ENCODE data around the gene CPLANE1.
"Not testable (repeated sequence)": the region's sequence is repeated elsewhere in the genome, so short reads cannot be mapped to it uniquely, and the experiment has no call there.

The CPLANE1 gene

GRCh38 chr5:37170856-37171255 lies 78.3 kb downstream of the CPLANE1 start:
- peaks cover 17% of the 10 kb centered on the region for H3K36me3 ChIP-seq (ENCODE audit: control insufficient read depth, low read depth, low read length)
- H3K4me3 ChIP-seq (ENCODE audit: low read length): no peak overlapping the region
- H3K27ac ChIP-seq (ENCODE audit: low read length): no peak overlapping the region

DNA sequence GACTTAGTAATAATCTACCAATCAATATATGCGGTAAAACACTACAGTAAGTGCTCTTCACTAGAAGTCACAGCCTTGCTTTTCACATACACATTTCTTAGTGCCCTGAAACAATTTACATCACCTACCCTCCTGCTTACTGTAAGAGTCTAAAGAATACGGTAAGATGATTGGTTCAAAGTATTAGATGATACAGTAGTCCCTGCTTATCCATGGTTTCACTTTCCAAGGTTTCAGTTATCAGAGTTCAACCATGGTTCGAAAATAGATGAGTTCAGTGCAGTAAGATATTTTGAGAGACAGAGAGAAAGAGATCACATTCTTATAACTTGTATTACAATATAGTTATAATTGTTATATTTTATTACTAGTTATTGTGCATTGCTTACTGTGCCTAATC lies 83.0 kb downstream of the CPLANE1 start:
- no peak overlapping the region for H3K4me3 ChIP-seq (ENCODE audit: low read length)
- no peaks in the 10 kb centered on the region for H3K4me1 ChIP-seq (ENCODE audit: control insufficient read depth, low read depth, low read length)
- H3K9ac ChIP-seq (ENCODE audit: low read length): no peak overlapping the region
- no peaks in the 10 kb centered on the region for H3K27me3 ChIP-seq (ENCODE audit: control insufficient read depth, insufficient read depth, low read length)
- peaks cover 9% of the 10 kb centered on the region for H3K36me3 ChIP-seq (ENCODE audit: control insufficient read depth, low read depth, low read length)
- H3K9me3 ChIP-seq (ENCODE audit: control insufficient read depth, low read depth, low read length): no peaks in the 10 kb centered on the region
- H3K27ac ChIP-seq (ENCODE audit: low read length): no peak overlapping the region

More at GRCh38 chr5:37170856-37171255, 78.3 kb downstream of the CPLANE1 start:
- Histone ChIP-seq H3K9me3 (ENCODE audit: control insufficient read depth, low read depth, low read length) (no peaks in the 10 kb centered on the region), H3K9ac (ENCODE audit: low read length) (no peak overlapping the region), H3K4me1 (ENCODE audit: control insufficient read depth, low read depth, low read length) (no peaks in the 10 kb centered on the region), H3K27me3 (ENCODE audit: control insufficient read depth, insufficient read depth, low read length) (no peaks in the 10 kb centered on the region)

GRCh38 chr5:37165761-37166160 lies 83.4 kb downstream of the CPLANE1 start:
- Histone ChIP-seq H3K27me3 (ENCODE audit: control insufficient read depth, insufficient read depth, low read length) (no peaks in the 10 kb centered on the region), H3K9me3 (ENCODE audit: control insufficient read depth, low read depth, low read length) (no peaks in the 10 kb centered on the region), H3K4me1 (ENCODE audit: control insufficient read depth, low read depth, low read length) (no peaks in the 10 kb centered on the region), H3K36me3 (ENCODE audit: control insufficient read depth, low read depth, low read length) (peaks cover 5% of the 10 kb centered on the region), H3K9ac (ENCODE audit: low read length) (no peak overlapping the region), H3K27ac (ENCODE audit: low read length) (no peak overlapping the region), H3K4me3 (ENCODE audit: low read length) (no peak overlapping the region)

- Histone ChIP-seq H3K9me3 (ENCODE audit: control insufficient read depth, low read depth, low read length) (no peaks in the 10 kb centered on the region), H3K27me3 (ENCODE audit: control insufficient read depth, insufficient read depth, low read length) (no peaks in the 10 kb centered on the region), H3K4me3 (ENCODE audit: low read length) (no peak overlapping the region), H3K36me3 (ENCODE audit: control insufficient read depth, low read depth, low read length) (no peaks in the 10 kb centered on the region), H3K27ac (ENCODE audit: low read length) (no peak overlapping the region), H3K9ac (ENCODE audit: low read length) (no peak overlapping the region), H3K4me1 (ENCODE audit: control insufficient read depth, low read depth, low read length) (no peaks in the 10 kb centered on the region)
These were observed 95.5 kb downstream of the CPLANE1 start for GRCh38 chr5:37153661-37154060.

DNA sequence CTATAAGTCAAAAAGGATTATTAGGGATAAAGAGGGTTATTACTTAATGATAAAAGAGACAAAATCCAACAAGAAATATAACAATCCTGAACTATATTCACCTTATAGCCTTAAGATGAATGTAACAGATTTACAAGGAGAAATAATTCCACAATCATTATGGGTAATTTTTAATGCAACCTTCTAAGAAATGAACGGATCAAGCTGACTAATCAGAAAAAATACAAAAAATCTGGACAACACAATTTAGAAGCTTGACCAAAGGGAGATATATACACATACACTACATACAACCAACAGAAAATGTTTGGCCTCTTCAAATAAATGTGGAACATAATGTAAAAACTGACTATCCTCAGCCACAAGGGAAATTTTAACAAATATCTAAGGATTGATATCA lies 102.3 kb downstream of the CPLANE1 start:
- H3K27me3 ChIP-seq (ENCODE audit: control insufficient read depth, insufficient read depth, low read length): no peaks in the 10 kb centered on the region
- H3K4me3 ChIP-seq (ENCODE audit: low read length): no peak overlapping the region
- no peaks in the 10 kb centered on the region for H3K9me3 ChIP-seq (ENCODE audit: control insufficient read depth, low read depth, low read length)
- no peaks in the 10 kb centered on the region for H3K36me3 ChIP-seq (ENCODE audit: control insufficient read depth, low read depth, low read length)
- H3K27ac ChIP-seq (ENCODE audit: low read length): no peak overlapping the region
- H3K4me1 ChIP-seq (ENCODE audit: control insufficient read depth, low read depth, low read length): no peaks in the 10 kb centered on the region
- no peak overlapping the region for H3K9ac ChIP-seq (ENCODE audit: low read length)

DNA sequence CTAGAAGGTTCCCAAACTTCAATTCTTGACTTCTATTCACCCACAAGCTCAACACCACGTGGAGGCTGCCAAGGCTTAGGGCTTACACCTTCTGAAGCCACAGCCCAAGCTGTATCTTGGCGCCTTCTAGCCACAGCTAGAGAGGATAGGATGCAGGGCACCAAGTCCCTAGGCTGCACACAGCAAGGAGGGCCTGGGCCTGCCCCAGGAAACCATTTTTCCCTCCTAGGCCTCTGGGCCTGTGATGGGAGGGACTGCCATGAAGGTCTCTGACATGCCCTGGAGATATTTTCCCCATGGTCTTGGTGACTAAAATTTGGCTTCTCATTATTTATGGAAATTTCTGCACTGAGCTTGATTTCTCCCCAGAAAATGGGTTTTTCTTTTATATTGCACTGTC lies 112.5 kb downstream of the CPLANE1 start:
- Histone ChIP-seq H3K4me3 (ENCODE audit: low read length) (no peak overlapping the region), H3K27ac (ENCODE audit: low read length) (no peak overlapping the region), H3K4me1 (ENCODE audit: control insufficient read depth, low read depth, low read length) (no peaks in the 10 kb centered on the region), H3K27me3 (ENCODE audit: control insufficient read depth, insufficient read depth, low read length) (no peaks in the 10 kb centered on the region), H3K9ac (ENCODE audit: low read length) (no peak overlapping the region), H3K9me3 (ENCODE audit: control insufficient read depth, low read depth, low read length) (peaks cover 3% of the 10 kb centered on the region), H3K36me3 (ENCODE audit: control insufficient read depth, low read depth, low read length) (peaks cover 6% of the 10 kb centered on the region)

DNA sequence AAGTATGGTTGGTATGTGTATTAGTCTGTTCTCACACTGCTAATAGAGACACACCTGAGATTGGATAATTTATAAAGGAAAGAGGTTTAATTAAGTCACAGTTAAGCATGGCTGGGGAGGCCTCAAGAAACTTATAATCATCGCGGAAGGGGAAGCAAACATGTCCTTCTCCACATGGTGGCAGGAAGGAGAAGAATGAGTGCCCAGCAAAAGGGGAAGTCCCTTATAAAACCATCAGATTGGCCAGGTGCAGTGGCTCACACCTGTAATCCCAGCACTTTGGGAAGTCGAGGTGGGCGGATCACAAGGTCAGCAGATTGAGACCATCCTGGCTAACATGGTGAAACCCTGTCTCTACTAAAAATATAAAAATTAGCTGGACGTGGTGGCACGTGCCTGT lies 113.9 kb downstream of the CPLANE1 start:
- not testable (repeated sequence) for H3K4me3 ChIP-seq (ENCODE audit: low read length); H3K27ac ChIP-seq (ENCODE audit: low read length); H3K9ac ChIP-seq (ENCODE audit: low read length); H3K27me3 ChIP-seq (ENCODE audit: control insufficient read depth, insufficient read depth, low read length); H3K4me1 ChIP-seq (ENCODE audit: control insufficient read depth, low read depth, low read length); H3K9me3 ChIP-seq (ENCODE audit: control insufficient read depth, low read depth, low read length); H3K36me3 ChIP-seq (ENCODE audit: control insufficient read depth, low read depth, low read length)

- Histone ChIP-seq H3K9ac (ENCODE audit: low read length) (no peak overlapping the region), H3K27ac (ENCODE audit: low read length) (no peak overlapping the region), H3K9me3 (ENCODE audit: control insufficient read depth, low read depth, low read length) (peaks cover 3% of the 10 kb centered on the region), H3K27me3 (ENCODE audit: control insufficient read depth, insufficient read depth, low read length) (no peaks in the 10 kb centered on the region), H3K36me3 (ENCODE audit: control insufficient read depth, low read depth, low read length) (peaks cover 6% of the 10 kb centered on the region), H3K4me1 (ENCODE audit: control insufficient read depth, low read depth, low read length) (no peaks in the 10 kb centered on the region), H3K4me3 (ENCODE audit: low read length) (no peak overlapping the region)
These were observed 115.2 kb downstream of the CPLANE1 start for GRCh38 chr5:37133939-37134338.

- Histone ChIP-seq H3K9me3 (ENCODE audit: control insufficient read depth, low read depth, low read length) (no peaks in the 10 kb centered on the region), H3K4me1 (ENCODE audit: control insufficient read depth, low read depth, low read length) (no peaks in the 10 kb centered on the region), H3K9ac (ENCODE audit: low read length) (no peak overlapping the region), H3K4me3 (ENCODE audit: low read length) (no peak overlapping the region), H3K36me3 (ENCODE audit: control insufficient read depth, low read depth, low read length) (no peaks in the 10 kb centered on the region), H3K27ac (ENCODE audit: low read length) (no peak overlapping the region), H3K27me3 (ENCODE audit: control insufficient read depth, insufficient read depth, low read length) (no peaks in the 10 kb centered on the region)
These were observed 116.5 kb downstream of the CPLANE1 start for GRCh38 chr5:37132646-37133045.

GRCh38 chr5:37121465-37121864 lies 127.7 kb downstream of the CPLANE1 start:
- Histone ChIP-seq H3K27ac (ENCODE audit: low read length) (no peak overlapping the region), H3K4me1 (ENCODE audit: control insufficient read depth, low read depth, low read length) (no peaks in the 10 kb centered on the region), H3K36me3 (ENCODE audit: control insufficient read depth, low read depth, low read length) (peaks cover 3% of the 10 kb centered on the region), H3K9ac (ENCODE audit: low read length) (no peak overlapping the region), H3K27me3 (ENCODE audit: control insufficient read depth, insufficient read depth, low read length) (no peaks in the 10 kb centered on the region), H3K9me3 (ENCODE audit: control insufficient read depth, low read depth, low read length) (no peaks in the 10 kb centered on the region), H3K4me3 (ENCODE audit: low read length) (no peak overlapping the region)

- Histone ChIP-seq H3K9me3 (ENCODE audit: control insufficient read depth, low read depth, low read length) (no peaks in the 10 kb centered on the region), H3K4me1 (ENCODE audit: control insufficient read depth, low read depth, low read length) (no peaks in the 10 kb centered on the region), H3K27ac (ENCODE audit: low read length) (no peak overlapping the region), H3K27me3 (ENCODE audit: control insufficient read depth, insufficient read depth, low read length) (no peaks in the 10 kb centered on the region), H3K9ac (ENCODE audit: low read length) (no peak overlapping the region), H3K4me3 (ENCODE audit: low read length) (no peak overlapping the region), H3K36me3 (ENCODE audit: control insufficient read depth, low read depth, low read length) (peaks cover 3% of the 10 kb centered on the region)
These were observed 128.1 kb downstream of the CPLANE1 start for GRCh38 chr5:37121027-37121426.

DNA sequence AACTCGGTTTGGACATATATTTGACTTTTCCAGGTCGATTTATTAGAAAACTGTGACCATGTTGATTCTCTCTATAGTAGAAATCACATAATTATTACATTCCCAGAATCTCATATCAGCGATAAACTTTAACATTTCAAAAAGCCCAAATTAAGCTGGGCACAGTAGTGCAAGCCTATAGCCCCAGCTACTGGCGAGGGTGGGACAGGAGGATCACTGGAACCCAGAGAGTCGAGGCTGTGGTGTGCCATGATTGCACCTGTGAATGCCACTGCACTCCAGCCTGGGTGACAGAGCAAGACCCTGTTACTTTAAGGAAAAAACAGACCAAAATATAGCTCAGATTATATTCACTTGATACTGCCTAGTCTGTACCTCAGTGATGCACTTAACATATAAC lies 128.9 kb downstream of the CPLANE1 start:
- Histone ChIP-seq H3K9ac (ENCODE audit: low read length) (no peak overlapping the region), H3K27ac (ENCODE audit: low read length) (no peak overlapping the region), H3K27me3 (ENCODE audit: control insufficient read depth, insufficient read depth, low read length) (no peaks in the 10 kb centered on the region), H3K36me3 (ENCODE audit: control insufficient read depth, low read depth, low read length) (peaks cover 3% of the 10 kb centered on the region), H3K4me3 (ENCODE audit: low read length) (no peak overlapping the region), H3K4me1 (ENCODE audit: control insufficient read depth, low read depth, low read length) (no peaks in the 10 kb centered on the region), H3K9me3 (ENCODE audit: control insufficient read depth, low read depth, low read length) (no peaks in the 10 kb centered on the region)
